Uterus (tissue), 2 donors: Measurements from ENCODE around the gene DNAJC6.

Experiments used
- CTCF ChIP-seq, 4 experiments: fragments of 200-600 bp in 2 of 4; fragments of 450-650 bp in 2 of 4; sonication (generic) in 2 of 4; IDR thresholded peaks; one replicate each; pipeline ENCODE4 v1.5.1; 2016 to 2019; ENCODE audit warnings: antibody characterized with exemption in 4 of 4, mild to moderate bottlenecking in 2 of 4, moderate library complexity in 1 of 4
- POLR2A ChIP-seq, 2 donors: fragments of 450-650 bp; IDR thresholded peaks; one replicate each; pipeline ENCODE4 v1.6.1; 2016; ENCODE audit warnings: antibody characterized with exemption in 2 of 2, mild to moderate bottlenecking in 1 of 2, moderate library complexity in 1 of 2

GRCh38 chr1:65395887-65396612 lies 86.7 kb downstream of the DNAJC6 start:
- TF ChIP-seq CTCF (IDR thresholded peaks at IDR 0.05) (no peak), POLR2A (IDR thresholded peaks at IDR 0.05) (no peak)
